HFF-Myc (cell line): ENCODE data around the gene FUT4.
"Not testable (repeated sequence)": the region's sequence is repeated elsewhere in the genome, so short reads cannot be mapped to it uniquely, and the experiment has no call there.

Source experiments
- DNase-seq: peaks from one replicate; pipeline ENCODE4 v3.0.0-alpha.2; 2011; ENCODE audit warnings: low read depth; ENCODE audit errors: extremely low read depth
- H3K4me3 ChIP-seq: replicated peaks from 2 replicates; pipeline ENCODE4 v1.5.1; 2011; ENCODE audit warnings: low read depth, mild to moderate bottlenecking, control low read depth, low read length
- CTCF ChIP-seq: IDR thresholded peaks from 2 replicates; pipeline ENCODE4 v1.5.1; 2012; ENCODE audit warnings: mild to moderate bottlenecking, low read depth, low read length, control low read depth; ENCODE audit errors: missing control alignments

FUT4 gene

DNA sequence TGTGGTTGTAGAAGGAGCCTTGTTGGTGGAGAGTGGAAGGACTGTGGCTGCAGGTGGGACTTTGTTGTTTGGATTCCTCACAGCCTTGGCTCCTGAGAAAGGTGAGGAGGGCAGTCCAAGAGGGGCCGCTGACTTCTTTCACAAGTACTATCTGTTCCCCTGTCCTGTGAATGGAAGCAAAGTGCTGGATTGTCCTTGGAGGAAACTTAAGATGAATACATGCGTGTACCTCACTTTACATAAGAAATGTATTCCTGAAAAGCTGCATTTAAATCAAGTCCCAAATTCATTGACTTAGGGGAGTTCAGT, 2.4 kb downstream of the FUT4 start:
- H3K4me3 ChIP-seq: peak overlapping the region; percentile 55
- TF ChIP-seq CTCF: no peak
- no peak for DNase-seq

GRCh38 chr11:94546886-94547285, 3.2 kb downstream of the FUT4 start:
- H3K4me3 ChIP-seq: peak overlapping the region; percentile 55
- no peak for TF ChIP-seq CTCF
- DNase-seq: no peak

- no peak overlapping the region for H3K4me3 ChIP-seq
- TF ChIP-seq CTCF: no peak
- no peak for DNase-seq
Observed at GRCh38 chr11:94549146-94549545, 5.4 kb downstream of the FUT4 start.

- no peak for TF ChIP-seq CTCF
Observed at GRCh38 chr11:94550513-94550912, 6.8 kb downstream of the FUT4 start.

DNA sequence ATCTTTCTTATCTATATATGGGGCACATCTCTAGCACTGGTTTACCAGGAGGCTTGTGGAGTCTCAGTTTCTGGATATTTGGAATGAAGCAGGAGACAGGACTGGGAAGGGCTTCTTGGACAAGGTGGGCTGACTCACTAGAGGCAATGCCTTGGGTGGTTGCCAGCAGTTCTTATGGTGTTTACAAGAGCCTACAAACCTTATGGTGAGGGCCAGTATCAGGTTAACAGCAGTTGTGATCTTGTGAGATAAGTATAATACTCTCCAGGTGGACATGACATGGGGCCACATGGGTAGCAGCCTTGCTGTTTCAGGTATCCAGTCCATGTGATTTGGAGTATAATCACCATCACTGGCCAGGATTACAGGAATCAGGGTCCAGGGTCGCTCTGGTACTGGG, 10.2 kb downstream of the FUT4 start:
- peak; percentile 85 for DNase-seq
- TF ChIP-seq CTCF: no peak
- H3K4me3 ChIP-seq: no peak overlapping the region

More at GRCh38 chr11:94550513-94550912, 6.8 kb downstream of the FUT4 start:
- no peak overlapping the region for H3K4me3 ChIP-seq
- DNase-seq: no peak

DNA sequence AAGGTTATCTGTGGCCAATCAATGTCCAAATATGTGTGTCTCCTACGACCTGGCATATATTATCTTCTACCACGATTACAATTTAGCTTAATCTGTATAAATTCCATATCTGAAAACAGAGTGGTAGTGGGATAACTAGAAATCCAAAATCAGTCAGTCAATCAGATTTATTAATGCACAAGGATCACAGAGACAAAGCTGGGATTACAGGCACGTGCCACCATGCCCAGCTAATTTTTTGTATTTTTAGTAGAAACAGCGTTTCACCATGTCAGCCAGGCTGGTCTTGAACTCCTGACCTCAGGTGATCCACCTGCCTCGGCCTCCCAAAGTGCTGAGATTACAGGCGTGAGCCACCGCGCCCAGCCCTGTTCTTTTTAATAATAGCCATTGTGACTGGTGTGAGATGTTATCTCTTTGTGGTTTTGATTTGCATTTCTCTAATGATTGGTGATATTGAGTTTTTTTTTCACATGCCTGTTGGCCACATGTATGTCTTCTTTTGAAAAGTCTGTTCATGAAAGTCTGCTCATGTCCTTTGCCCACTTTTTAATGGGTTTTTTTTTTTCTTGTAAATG, 12.1 kb downstream of the FUT4 start:
- DNase-seq, H3K4me3 ChIP-seq: not testable (repeated sequence)

- no peak for TF ChIP-seq CTCF
- H3K4me3 ChIP-seq: no peak overlapping the region
- no peak for DNase-seq
Observed at GRCh38 chr11:94557421-94557820, 13.7 kb downstream of the FUT4 start.
